ENCODE measurements around the gene MAPK1. TPM values are rescaled to one million over a fixed set of nuclear protein-coding genes. Genes with fewer than 3 reads are reported as not detected.
A peak's percentile ranks its signal among the peaks of the same experiment; 100 is the strongest.
"Not testable (repeated sequence)": the region's sequence is repeated elsewhere in the genome, so short reads cannot be mapped to it uniquely, and the experiment has no call there.

The MAPK1 gene
- total and polyA plus RNA-seq, 4 experiments from 2014 or later, result 73.8 to 117 (median 97.6) TPM

DNA sequence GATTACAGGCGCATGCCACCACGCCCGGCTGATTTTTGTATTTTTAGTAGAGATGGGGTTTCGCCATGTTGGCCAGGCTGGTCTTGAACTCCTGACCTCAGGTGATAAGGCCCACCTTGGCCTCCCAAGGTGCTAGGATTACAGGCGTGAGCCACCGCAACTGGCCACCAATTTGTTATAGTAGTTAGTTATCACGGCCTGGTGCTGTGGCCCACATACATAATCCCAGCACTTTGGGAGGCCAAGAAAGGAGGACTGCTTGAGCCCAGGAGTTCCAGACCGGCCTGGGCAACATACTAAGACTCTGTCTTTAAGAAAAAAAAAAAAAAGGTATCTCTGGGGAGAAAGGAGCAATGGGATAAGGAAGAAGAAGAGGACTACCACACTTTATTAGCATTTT lies 62.1 kb downstream of the MAPK1 start:
- H3K27ac ChIP-seq (ENCODE audit: low read depth, low read length); CTCF ChIA-PET (ENCODE audit: partially characterized antibody); H3K27me3 Mint-ChIP-seq; H3K4me3 ChIP-seq (ENCODE audit: low read length in 2 of 2); H3K27me3 ChIP-seq (ENCODE audit: insufficient read depth, low read length); intact Hi-C loops (cut with micrococcal nuclease); POLR2A ChIA-PET (ENCODE audit: partially characterized antibody); DNase-seq; H3K4me1 ChIP-seq (ENCODE audit: insufficient read depth, low read length); H3K9me3 Mint-ChIP-seq; H3K4me3 Mint-ChIP-seq; H3K9me3 ChIP-seq (ENCODE audit: control insufficient read depth in 1 of 2, low read length in 2 of 2): not testable (repeated sequence)
- peaks cover 44 to 61% of the 10 kb centered on the region in 2 donors for H3K36me3 Mint-ChIP-seq
- H3K4me1 Mint-ChIP-seq, result peaks cover 8 to 32% (median 19%) of the 10 kb centered on the region in 4 donors
- peaks cover 54% of the 10 kb centered on the region for H3K36me3 ChIP-seq (ENCODE audit: insufficient read depth, low read length)
- peak overlapping the region in 2 of 7 donors; percentile 8 to 52 for H3K27ac Mint-ChIP-seq

DNA sequence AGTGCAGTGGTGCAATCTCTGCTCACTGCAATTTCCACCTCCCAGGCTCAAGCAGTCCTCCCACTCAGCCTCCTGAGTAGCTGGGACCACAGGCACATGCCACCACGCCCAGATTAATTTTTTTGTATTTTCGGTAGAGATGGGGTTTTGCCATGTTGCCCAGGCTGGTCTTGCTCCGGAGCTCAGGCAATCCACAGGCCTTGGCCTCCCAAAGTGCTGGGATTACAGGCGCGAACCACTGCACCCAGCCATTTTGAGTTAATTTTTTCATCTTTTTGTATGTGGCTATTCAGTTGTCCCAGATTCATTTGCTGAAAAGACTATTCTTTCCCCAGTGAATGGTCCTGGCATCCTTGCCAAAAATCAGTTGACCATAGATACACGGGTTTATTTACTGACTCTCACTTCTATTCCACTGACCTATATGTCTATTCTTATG lies 63.6 kb downstream of the MAPK1 start:
- Histone ChIP-seq H3K4me1 (ENCODE audit: insufficient read depth, low read length) (no peaks in the 10 kb centered on the region), H3K4me3 (ENCODE audit: low read length in 2 of 2) (no peak overlapping the region), H3K36me3 (ENCODE audit: insufficient read depth, low read length) (peaks cover 54% of the 10 kb centered on the region), H3K27me3 (ENCODE audit: insufficient read depth, low read length) (no peaks in the 10 kb centered on the region), H3K27ac (ENCODE audit: low read depth, low read length) (no peak overlapping the region), H3K9me3 (ENCODE audit: control insufficient read depth in 1 of 2, low read length in 2 of 2) (no peaks in the 10 kb centered on the region)
- CTCF ChIA-PET (ENCODE audit: partially characterized antibody), result no interaction called here
- H3K36me3 Mint-ChIP-seq, result peaks cover 47 to 73% of the 10 kb centered on the region in 2 donors
- no peak for DNase-seq
- peaks cover 5 to 26% (median 17%) of the 10 kb centered on the region in 4 donors for H3K4me1 Mint-ChIP-seq
- H3K27me3 Mint-ChIP-seq, result no peaks in the 10 kb centered on the region
- intact Hi-C loops (cut with micrococcal nuclease), result no loop called here
- H3K4me3 Mint-ChIP-seq, result no peak overlapping the region
- H3K27ac Mint-ChIP-seq, result peak overlapping the region in 1 of 7 donors; percentile 15
- H3K9me3 Mint-ChIP-seq, result no peaks in the 10 kb centered on the region
- POLR2A ChIA-PET (ENCODE audit: partially characterized antibody), result no interaction called here

DNA sequence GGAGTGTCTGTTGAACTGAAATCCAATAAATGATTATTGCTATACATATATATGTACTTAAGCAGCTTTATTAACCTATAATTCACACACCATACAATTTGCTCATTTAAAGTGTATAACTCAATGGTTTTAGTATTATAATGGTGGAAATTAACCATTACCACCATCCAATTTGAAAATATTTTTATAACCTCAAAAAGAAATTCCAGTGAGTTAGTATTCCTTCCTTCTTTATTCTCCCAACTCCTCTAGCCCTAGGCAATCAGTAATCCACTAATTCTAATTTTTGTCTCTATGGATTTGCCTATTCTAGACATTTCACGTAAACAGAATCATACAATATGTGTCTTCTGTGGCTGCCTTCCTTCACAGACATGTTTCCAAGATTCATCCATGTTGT lies 64.8 kb downstream of the MAPK1 start:
- intact Hi-C loops (cut with micrococcal nuclease), result no loop called here
- Histone ChIP-seq H3K4me1 (ENCODE audit: insufficient read depth, low read length) (no peaks in the 10 kb centered on the region), H3K36me3 (ENCODE audit: insufficient read depth, low read length) (peaks cover 54% of the 10 kb centered on the region), H3K9me3 (ENCODE audit: control insufficient read depth in 1 of 2, low read length in 2 of 2) (no peaks in the 10 kb centered on the region), H3K4me3 (ENCODE audit: low read length in 2 of 2) (no peak overlapping the region), H3K27ac (ENCODE audit: low read depth, low read length) (no peak overlapping the region), H3K27me3 (ENCODE audit: insufficient read depth, low read length) (no peaks in the 10 kb centered on the region)
- ChIA-PET CTCF (ENCODE audit: partially characterized antibody) (no interaction called here), POLR2A (ENCODE audit: partially characterized antibody) (interaction anchor here (1.1 kb wide), 1 partner anchor 67 kb away, joined by 3 read pairs; the partner anchor contains the start of gene YPEL1)
- Mint-ChIP-seq H3K4me1 (peaks cover 1 to 18% (median 12%) of the 10 kb centered on the region in 4 donors), H3K27me3 (no peaks in the 10 kb centered on the region), H3K4me3 (no peak overlapping the region), H3K9me3 (no peaks in the 10 kb centered on the region), H3K27ac (peak overlapping the region in 3 of 7 donors; percentile 2 to 64 (median 49)), H3K36me3 (peaks cover 53 to 80% of the 10 kb centered on the region in 2 donors)
- no peak for DNase-seq

DNA sequence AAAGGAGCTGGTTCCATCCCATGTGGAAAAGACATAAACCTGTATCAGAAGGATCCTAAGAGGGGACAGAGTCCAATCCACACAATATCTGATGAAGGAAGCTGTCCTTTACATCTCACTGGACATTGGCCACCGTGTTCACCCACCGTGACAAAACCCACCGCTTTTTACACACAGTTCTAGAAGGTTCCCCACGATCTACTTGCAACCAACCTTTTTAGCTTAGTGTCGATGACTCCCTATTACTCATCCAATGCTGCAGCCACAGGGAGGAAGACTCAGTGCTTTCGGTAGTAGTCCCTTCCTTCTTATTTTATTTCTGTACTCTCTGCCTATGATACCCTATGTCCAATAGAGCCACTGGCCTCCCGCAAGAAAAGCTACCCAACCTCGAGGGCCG lies 65.4 kb downstream of the MAPK1 start:
- peaks cover 1 to 12% (median 7%) of the 10 kb centered on the region in 4 donors for H3K4me1 Mint-ChIP-seq
- no peak for DNase-seq
- H3K27ac ChIP-seq (ENCODE audit: low read depth, low read length), result no peak overlapping the region
- intact Hi-C loops (cut with micrococcal nuclease), result no loop called here
- no peak overlapping the region for H3K4me3 Mint-ChIP-seq
- peak overlapping the region in 2 of 7 donors; percentile 10 to 50 for H3K27ac Mint-ChIP-seq
- CTCF ChIA-PET (ENCODE audit: partially characterized antibody), result interaction anchor here (1.7 kb wide), 1 partner anchor 16 kb away, joined by 9 read pairs; no protein-coding TSS in a partner anchor
- H3K9me3 Mint-ChIP-seq, result no peaks in the 10 kb centered on the region
- POLR2A ChIA-PET (ENCODE audit: partially characterized antibody), result interaction anchor here (1.1 kb wide), 1 partner anchor 66 kb away, joined by 3 read pairs; the partner anchor contains the start of gene YPEL1
- H3K36me3 Mint-ChIP-seq, result peaks cover 57 to 79% of the 10 kb centered on the region in 2 donors
- H3K4me1 ChIP-seq (ENCODE audit: insufficient read depth, low read length), result no peaks in the 10 kb centered on the region
- no peaks in the 10 kb centered on the region for H3K27me3 ChIP-seq (ENCODE audit: insufficient read depth, low read length)
- H3K4me3 ChIP-seq (ENCODE audit: low read length in 2 of 2), result no peak overlapping the region
- H3K9me3 ChIP-seq (ENCODE audit: control insufficient read depth in 1 of 2, low read length in 2 of 2), result no peaks in the 10 kb centered on the region
- H3K36me3 ChIP-seq (ENCODE audit: insufficient read depth, low read length), result peaks cover 51% of the 10 kb centered on the region
- no peaks in the 10 kb centered on the region for H3K27me3 Mint-ChIP-seq

DNA sequence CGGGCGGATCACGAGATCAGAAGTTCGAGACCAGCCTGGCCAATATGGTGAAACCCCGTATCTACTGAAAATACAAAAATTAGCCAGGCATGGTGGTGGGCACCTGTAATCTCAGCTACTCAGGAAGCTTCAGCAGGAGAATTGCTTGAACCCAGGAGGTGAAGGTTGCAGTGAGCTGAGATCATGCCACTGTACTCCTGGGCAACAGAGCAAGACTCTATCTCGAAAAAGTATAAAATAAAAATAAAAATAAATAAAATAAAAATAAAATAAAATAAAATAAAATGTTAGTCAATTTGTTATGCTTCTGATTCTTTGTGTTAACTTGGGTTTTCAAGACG lies 66.2 kb downstream of the MAPK1 start:
- H3K27ac ChIP-seq (ENCODE audit: low read depth, low read length); H3K27me3 Mint-ChIP-seq; intact Hi-C loops (cut with micrococcal nuclease); H3K4me1 ChIP-seq (ENCODE audit: insufficient read depth, low read length); H3K27me3 ChIP-seq (ENCODE audit: insufficient read depth, low read length); DNase-seq; H3K9me3 Mint-ChIP-seq; H3K4me3 ChIP-seq (ENCODE audit: low read length in 2 of 2); H3K4me3 Mint-ChIP-seq; POLR2A ChIA-PET (ENCODE audit: partially characterized antibody); H3K9me3 ChIP-seq (ENCODE audit: control insufficient read depth in 1 of 2, low read length in 2 of 2): not testable (repeated sequence)
- CTCF ChIA-PET (ENCODE audit: partially characterized antibody), result interaction anchor here (1.7 kb wide), 1 partner anchor 15 kb away, joined by 9 read pairs; no protein-coding TSS in a partner anchor
- Mint-ChIP-seq H3K36me3 (peaks cover 54 to 75% of the 10 kb centered on the region in 2 donors), H3K27ac (peak overlapping the region in 2 of 7 donors; percentile 6 to 50), H3K4me1 (peaks cover under 1 to 11% (median 5%) of the 10 kb centered on the region in 4 donors)
- peaks cover 43% of the 10 kb centered on the region for H3K36me3 ChIP-seq (ENCODE audit: insufficient read depth, low read length)

DNA sequence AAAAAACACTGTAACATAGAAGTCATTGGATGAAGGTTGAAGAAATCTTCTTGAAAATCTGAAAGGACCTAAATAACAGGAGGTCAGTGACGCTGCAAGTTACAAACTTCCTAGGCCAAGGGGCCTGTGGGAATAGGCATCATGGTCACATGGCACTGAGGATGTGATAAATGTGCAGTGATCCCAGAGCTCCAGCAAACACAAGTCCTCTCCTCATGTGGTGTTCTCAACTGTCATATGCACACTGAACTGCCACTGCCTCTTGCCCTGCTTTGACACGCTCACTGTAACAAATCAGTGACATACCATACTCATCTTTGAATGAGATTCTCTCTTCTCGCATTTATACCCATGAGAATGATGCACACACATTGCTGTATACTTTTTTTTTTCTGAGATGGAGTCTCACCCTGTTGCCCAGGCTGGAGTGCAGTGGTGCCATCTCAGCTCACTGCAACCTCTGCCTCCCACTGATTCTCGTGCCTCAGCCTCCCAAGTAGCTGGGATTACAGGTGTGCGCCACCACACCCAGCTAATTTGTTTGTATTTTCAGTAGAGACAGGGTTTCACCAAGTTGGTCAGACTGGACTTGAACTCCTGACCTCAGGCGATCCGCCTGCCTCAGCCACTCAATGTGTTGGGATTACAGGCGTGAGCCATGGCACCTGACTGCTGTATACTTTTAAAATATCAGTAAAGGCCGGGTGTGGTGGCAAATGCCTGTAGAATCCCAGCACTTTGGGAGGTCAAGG lies 66.7 kb downstream of the MAPK1 start:
- intact Hi-C loops (cut with micrococcal nuclease), result no loop called here
- CTCF ChIA-PET (ENCODE audit: partially characterized antibody), result interaction anchor here (0.9 to 1.7 kb wide), 2 partner anchors 13 to 14 kb away, joined by 3 to 9 read pairs; no protein-coding TSS in a partner anchor
- Histone ChIP-seq H3K27me3 (ENCODE audit: insufficient read depth, low read length) (no peaks in the 10 kb centered on the region), H3K36me3 (ENCODE audit: insufficient read depth, low read length) (peaks cover 38% of the 10 kb centered on the region), H3K4me1 (ENCODE audit: insufficient read depth, low read length) (no peaks in the 10 kb centered on the region), H3K9me3 (ENCODE audit: control insufficient read depth in 1 of 2, low read length in 2 of 2) (no peaks in the 10 kb centered on the region), H3K4me3 (ENCODE audit: low read length in 2 of 2) (no peak overlapping the region), H3K27ac (ENCODE audit: low read depth, low read length) (no peak overlapping the region)
- Mint-ChIP-seq H3K9me3 (no peaks in the 10 kb centered on the region), H3K36me3 (peaks cover 56 to 73% of the 10 kb centered on the region in 2 donors), H3K27ac (peak overlapping the region in 2 of 7 donors; percentile 42 to 74), H3K4me3 (no peak overlapping the region), H3K4me1 (peaks cover 0 to 14% (median 6%) of the 10 kb centered on the region in 4 donors), H3K27me3 (no peaks in the 10 kb centered on the region)
- DNase-seq, result no peak
- POLR2A ChIA-PET (ENCODE audit: partially characterized antibody), result interaction anchor here (0.6 kb wide), 1 partner anchor 16 kb away, joined by 3 read pairs; no protein-coding TSS in a partner anchor

DNA sequence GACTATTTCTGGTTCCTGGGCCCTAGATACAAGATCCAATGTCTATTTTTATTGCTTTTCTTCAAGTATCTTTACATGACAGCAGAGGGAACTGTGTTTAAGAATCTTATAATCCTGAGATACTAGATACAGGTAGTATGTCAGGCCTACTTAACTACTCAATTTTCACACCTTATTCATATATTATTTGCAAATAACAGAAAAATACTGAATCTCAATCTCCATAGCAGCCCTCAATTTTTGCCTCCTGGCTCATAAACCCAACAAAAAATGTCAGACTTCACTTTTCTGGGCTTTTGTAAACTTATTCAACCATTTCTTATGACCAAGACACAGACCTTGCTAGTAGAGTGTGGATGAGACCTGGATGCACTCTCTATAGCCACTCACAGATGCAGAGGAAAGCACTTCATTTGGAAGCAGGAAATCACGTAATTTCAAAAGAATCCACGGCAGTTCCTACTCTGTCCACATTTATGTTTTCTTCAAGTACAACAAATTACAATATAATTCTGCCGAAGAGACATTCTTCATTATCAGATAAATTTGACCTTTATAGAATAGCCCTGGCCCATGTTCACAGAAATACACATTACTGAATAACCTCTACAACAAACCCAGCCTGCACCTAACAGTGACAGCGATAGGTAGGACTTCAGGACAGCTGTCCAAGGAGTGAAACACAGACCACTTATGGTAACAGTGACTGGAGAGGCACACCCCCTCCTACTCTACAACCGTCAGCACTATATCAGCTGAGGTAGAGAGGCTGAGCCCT lies 69.8 kb downstream of the MAPK1 start:
- H3K27ac ChIP-seq (ENCODE audit: low read depth, low read length), result no peak overlapping the region
- peaks cover 0 to 9% (median 5%) of the 10 kb centered on the region in 4 donors for H3K4me1 Mint-ChIP-seq
- no peak overlapping the region for H3K4me3 ChIP-seq (ENCODE audit: low read length in 2 of 2)
- H3K36me3 ChIP-seq (ENCODE audit: insufficient read depth, low read length), result peaks cover 17% of the 10 kb centered on the region
- H3K4me3 Mint-ChIP-seq, result no peak overlapping the region
- ChIA-PET POLR2A (ENCODE audit: partially characterized antibody) (no interaction called here), CTCF (ENCODE audit: partially characterized antibody) (no interaction called here)
- no peak for DNase-seq
- no peaks in the 10 kb centered on the region for H3K4me1 ChIP-seq (ENCODE audit: insufficient read depth, low read length)
- intact Hi-C loops (cut with micrococcal nuclease), result no loop called here
- H3K36me3 Mint-ChIP-seq, result peaks cover 35 to 50% of the 10 kb centered on the region in 2 donors
- H3K9me3 Mint-ChIP-seq, result no peaks in the 10 kb centered on the region
- H3K9me3 ChIP-seq (ENCODE audit: control insufficient read depth in 1 of 2, low read length in 2 of 2), result no peaks in the 10 kb centered on the region
- H3K27me3 ChIP-seq (ENCODE audit: insufficient read depth, low read length), result no peaks in the 10 kb centered on the region
- H3K27ac Mint-ChIP-seq, result peak overlapping the region in 4 of 7 donors; percentile 30 to 83 (median 41)
- H3K27me3 Mint-ChIP-seq, result no peaks in the 10 kb centered on the region
